Measurements from ENCODE around the gene TSTD1.

DNA sequence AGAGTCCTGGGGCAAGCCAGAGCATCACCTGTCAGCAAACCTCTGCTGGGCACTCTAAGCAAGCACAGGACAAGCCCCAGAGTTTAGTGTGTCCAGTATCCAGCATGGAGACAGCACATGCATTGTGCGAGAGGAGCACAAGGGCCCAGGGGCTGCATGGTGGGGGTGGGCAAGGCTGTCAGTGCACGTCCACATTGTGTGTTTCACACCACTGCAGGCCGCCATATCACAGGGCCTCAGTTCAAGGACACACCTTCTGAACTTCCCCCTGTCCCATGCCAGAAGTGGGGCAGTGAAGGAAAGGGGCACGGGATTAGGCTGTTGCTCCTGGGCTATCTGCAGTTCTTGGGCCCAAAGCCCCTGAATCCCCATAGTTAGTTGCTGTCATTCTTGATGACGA, 782 bp upstream of the TSTD1 start:
- TF ChIP-seq POLR2AphosphoS5 (IDR thresholded peaks at IDR 0.05; ENCODE audit: low read depth, low read length) (no peak), SIN3A (IDR thresholded peaks at IDR 0.05; ENCODE audit: borderline replicate concordance, insufficient read depth, low read depth, low read length) (no peak)
- TF ChIP-seq, protein P1, sequence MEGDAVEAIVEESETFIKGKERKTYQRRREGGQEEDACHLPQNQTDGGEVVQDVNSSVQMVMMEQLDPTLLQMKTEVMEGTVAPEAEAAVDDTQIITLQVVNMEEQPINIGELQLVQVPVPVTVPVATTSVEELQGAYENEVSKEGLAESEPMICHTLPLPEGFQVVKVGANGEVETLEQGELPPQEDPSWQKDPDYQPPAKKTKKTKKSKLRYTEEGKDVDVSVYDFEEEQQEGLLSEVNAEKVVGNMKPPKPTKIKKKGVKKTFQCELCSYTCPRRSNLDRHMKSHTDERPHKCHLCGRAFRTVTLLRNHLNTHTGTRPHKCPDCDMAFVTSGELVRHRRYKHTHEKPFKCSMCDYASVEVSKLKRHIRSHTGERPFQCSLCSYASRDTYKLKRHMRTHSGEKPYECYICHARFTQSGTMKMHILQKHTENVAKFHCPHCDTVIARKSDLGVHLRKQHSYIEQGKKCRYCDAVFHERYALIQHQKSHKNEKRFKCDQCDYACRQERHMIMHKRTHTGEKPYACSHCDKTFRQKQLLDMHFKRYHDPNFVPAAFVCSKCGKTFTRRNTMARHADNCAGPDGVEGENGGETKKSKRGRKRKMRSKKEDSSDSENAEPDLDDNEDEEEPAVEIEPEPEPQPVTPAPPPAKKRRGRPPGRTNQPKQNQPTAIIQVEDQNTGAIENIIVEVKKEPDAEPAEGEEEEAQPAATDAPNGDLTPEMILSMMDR (IDR thresholded peaks at IDR 0.05) = no peak
